ENCODE data around the gene TLE2.

GRCh38 chr19:2964874-2965273, 64.2 kb downstream of the TLE2 start:
- TF ChIP-seq CTCF (optimal IDR thresholded peaks at IDR 0.05 in 1 of 3, IDR thresholded peaks at IDR 0.05 in 1 of 3, conservative IDR thresholded peaks at IDR 0.05 in 1 of 3; ENCODE audit: extremely low read depth in 1 of 3, insufficient read depth in 2 of 3, low read length in 3 of 3) (no peak), EZH2 (IDR thresholded peaks at IDR 0.05; ENCODE audit: low read length) (no peak)

Data from keratinocyte (primary cell).